ENCODE measurements around the gene PSMB8.
A peak's percentile ranks its signal among the peaks of the same experiment; 100 is the strongest.
"Not testable (repeated sequence)": the region's sequence is repeated elsewhere in the genome, so short reads cannot be mapped to it uniquely, and the experiment has no call there.

Gene PSMB8

DNA sequence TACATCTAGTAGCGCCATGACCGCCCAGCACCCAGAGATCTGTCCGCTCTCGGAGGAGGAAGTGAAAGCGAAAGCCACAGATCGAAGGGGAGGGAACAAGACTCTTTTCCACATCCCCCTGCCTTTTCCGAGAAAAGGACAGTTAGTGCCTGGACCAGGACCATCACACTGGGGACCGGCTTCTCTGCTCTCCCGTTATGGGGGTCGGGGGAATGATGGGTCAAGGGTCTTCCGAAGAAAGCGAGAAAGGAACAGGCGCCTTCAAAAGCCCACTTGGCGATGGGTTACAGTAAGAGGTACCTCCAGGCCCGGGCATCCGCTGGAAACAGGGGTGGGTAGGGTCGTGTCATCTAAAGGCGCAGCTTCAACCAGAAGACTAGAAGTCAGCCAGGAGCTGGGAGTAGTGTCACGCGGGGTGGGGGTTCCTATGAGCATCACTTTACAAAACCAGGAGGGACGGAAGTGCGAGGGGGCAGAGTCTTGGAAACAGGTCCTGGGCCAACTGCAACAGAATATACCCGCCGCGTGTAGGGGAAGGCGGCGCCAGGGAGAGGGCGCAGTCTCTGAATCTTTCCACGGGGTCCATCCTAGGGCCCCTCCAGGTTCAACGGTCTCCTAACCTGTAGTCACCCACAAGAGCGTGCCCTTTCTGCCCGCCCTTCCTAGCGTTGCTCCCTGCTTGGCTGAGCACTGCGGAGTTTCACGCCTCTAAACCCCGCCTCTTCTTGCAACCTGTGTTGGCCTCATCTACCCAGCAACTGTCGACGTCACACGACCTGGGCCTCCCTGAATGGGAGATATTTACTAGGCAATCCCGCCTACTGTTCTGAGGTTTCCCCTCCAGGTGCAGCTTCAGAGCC is at the start of gene PSMB8:
TSS of gene PSMB8 (minus strand) at position 69 of the 860 bp plus-strand sequence. CDS start at position 18, 51 bp downstream.
- peak; percentile 94 for DNase-seq

DNA sequence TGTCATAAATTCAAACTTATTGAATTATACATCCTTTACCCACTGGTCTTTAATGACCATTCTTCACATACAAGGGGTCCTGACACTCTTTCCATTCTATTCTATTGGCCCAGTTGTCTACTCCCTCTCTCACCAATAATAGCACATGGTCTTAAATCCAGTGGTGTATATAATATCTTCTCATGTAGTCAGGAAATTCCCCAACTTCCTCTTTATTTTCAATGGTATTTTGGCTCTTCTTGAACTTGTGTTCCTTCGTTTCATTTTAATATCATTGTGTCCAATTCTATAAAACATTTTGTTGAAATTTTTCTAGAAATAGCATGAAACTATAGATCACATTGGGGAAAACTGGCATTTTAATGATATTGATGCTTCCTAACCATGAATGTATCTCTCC is 47.0 kb upstream of the PSMB8 start:
- DNase-seq, result no peak

DNA sequence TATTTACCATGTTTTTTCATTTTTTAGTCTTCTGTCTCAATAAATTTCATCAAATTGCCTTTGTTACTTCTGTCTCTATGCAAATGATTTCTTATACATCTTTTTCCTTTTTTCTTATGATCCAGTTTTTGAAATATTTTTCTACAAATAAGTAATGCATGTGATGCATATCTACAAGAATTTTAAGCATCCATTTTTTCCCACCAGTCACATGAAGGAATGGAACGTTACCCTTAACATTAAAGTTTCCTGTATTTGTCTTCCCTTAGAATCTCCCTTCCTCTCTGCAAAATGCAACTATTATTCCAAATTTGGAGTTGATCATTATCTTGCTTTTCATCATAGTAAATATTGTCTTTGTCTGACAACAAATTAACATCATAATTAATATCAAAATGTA is 45.7 kb upstream of the PSMB8 start:
- DNase-seq, result no peak

DNA sequence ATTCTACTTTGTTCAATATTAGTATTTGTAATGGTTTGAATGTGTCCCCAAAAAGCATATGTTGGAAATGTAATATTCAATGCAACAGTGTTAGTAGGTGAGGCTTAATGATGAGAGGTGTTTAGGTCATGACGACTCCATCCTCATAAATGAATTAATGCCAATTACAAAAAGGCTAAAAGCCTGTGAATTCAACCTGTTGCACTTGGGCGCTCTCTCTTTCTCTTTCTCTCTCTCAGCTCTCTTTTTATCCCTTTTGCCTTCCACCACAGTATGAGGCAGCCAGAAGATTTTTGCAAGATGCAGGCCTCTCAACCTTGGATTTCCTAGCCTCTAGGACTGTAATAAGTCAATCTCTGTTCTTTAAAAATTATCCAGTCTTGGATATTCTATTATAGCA is 44.7 kb upstream of the PSMB8 start:
- no peak for DNase-seq

DNA sequence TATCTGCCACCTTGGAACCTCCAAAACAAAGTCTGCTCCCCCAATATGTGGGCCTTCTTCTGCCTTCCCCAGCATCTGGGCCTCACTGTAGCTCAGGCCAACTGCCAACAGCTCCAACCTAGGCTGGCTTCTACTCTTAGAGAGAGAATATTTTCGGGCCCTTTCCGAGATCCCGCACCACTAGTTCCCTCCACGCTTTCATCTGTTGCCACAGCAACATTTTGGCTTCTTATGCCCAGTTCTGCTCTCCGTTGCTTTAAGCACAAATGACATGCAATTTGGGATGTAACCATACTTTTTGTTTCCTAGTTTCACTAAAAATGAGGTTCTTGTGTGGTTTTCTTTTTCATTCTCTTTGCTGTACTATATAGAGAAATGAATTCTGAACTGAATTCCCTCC is 43.8 kb upstream of the PSMB8 start:
- DNase-seq, result no peak

DNA sequence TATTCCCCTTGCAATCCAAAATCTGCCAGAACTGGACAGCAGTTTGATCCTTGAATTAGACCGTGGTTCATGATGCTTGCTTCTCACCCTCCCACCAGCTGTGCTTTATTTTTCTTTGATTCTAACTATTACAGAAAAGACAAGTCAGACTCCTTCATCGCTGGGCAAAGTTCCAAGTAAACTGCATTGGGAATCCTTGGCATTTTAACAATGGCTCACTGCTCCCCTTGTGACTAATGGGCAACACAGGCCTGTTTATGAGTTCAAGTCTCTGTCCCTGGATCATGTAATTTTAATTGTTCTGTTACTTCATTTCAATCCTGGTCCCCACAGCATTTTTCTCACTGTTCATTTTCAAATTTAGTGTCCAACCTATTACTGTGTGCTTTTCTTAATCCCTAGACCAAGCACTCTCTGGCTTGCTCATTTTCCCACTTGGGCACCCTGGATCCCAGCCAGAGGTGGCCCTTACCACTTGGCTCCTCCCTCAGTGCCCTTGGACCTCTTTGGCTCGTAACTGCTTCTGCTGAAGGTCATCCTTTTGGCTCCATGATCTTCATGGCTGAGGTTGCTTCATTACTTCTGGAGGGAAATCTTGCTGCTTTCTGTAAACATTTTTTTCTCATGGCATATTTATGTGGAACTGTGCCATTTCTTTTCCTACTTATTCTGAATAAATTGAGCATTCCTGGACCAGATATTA is 43.0 kb upstream of the PSMB8 start:
- DNase-seq, result no peak

DNA sequence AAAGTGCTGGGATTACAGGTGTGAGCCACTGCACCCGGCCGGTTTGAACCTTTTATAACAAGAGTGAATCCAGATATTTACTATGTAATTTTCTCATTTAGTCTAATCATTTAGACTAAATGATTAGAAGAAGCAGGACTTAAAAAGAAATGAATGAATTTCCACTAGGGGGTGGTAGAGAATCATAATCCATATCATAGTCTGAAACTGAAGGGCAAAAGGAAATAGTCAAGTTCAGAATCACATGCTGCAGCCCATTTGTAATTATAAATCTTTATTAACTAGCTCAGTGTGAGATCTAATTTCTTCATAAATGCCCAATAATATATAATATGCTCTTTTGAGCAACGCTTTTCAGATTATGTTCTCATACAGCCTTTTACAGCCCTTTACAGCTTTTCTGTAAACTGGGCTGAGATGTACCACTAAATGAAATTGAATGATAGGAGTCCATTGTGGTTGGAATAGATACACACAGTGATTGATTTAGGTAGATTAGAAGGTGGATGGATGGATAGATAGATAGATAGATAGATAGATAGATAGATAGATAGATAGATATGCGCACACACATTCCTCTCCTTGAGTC is 41.9 kb upstream of the PSMB8 start:
- peak; percentile 75 for DNase-seq

DNA sequence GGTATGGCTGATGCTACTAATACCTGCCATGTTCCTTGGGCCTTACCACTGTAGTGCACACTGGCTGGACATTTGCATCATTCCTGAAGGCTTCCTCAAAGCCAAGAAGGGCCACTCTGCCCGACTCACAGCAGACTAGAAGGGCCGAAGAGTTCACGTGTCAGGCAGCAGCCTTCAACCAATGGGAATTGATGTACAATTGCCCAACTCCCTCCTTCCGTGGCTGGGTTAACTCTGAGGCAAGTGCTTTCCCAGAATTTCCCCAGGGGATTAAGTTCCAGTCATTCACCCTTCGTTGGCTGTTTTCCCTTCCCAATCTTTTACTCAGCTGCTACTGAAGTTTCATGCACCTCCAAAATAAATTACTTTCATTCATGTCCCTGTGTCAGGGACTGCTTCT is 39.9 kb upstream of the PSMB8 start:
- no peak for DNase-seq

DNA sequence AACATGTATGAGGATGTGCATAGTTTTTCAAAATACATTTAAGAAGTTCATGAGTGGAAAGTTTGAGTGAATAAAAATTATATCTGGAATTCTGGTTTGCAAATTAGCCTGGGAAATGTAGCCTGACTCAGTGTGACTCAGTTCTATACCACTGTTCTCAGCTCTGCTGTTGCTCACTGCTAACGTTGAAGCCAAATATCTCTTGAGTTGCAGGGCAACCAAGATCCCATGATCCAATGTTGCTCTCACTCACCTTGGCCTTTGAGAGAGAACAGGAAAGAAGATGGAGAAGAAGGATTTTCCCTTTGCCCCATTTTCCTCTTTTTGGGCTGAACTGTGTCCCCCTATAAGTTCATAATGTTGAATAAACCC is 39.0 kb upstream of the PSMB8 start:
- no peak for DNase-seq

DNA sequence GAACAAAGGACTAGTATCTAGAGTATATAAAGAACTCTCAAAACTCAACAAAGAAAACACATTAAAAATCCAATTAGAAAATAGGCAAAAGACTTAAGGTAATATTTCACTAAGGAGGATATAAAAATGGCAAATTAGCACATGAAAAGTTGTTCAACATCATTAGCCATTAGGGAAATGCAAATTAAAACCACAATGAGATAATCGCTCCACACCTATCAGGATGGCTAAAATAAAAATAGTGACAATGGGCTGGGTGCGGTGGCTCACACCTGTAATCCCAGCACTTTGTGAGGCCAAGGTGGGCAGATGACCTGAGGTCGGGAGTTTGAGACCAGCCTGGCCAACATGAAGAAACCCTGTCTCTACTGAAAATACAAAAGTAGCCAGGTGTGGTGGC is 37.1 kb upstream of the PSMB8 start:
- not testable (repeated sequence) for DNase-seq

DNA sequence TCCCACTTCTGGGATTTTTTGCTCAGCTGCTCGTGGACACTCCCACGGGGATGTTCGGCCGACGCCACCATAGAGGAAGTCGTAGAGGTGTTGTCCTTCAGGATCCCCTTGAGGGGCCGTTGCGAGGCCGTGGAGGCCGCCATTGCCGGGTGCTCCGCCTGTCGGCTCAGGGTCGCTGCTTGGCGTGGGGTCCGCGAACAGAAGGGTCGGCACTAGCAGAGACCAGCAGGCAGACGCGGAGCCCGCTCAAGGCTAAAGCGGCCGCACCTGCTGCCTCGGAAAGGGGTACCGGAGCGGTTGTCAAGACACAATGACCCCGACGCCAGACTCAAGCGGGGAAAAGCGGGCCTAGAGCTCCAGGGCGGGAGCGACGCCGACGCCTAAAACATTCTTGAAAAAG is 35.8 kb upstream of the PSMB8 start:
- DNase-seq, result no peak

DNA sequence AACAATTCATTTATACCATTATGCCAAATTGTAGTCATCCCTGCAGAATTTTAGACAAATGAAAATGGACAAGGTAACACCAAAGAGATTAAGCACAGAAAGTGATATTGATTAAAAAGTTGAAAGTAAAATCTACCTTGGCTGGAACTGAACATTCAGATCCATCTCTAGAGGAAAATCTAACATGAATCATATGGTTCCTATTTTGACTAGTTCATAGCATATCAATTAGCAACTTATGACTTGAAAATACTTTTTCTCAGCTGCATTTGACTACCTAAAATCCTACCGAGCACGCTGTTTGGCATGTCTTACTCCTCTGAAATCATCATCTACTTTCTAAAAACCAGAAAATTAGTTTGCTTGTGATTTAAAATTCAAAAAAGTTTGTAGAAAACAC is 32.8 kb upstream of the PSMB8 start:
- DNase-seq, result no peak

DNA sequence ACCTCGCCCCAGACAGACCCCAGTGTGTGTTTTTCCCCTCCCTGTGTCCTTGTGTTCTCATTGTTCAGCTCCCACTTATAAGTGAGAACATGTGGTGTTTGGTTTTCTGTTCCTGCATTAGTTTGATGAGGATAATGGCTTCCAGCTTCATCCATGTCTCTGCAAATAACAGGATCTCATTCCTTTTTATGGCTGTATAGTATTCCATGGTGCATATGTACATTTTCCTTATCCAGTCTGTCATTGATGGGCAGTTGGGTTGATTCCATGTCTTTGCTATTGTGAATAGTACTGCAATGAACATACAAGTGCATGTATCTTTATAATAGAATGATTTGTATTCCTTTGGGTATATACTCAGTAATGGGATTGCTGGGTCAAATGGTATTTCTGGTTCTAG is 30.1 kb upstream of the PSMB8 start:
- not testable (repeated sequence) for DNase-seq

DNA sequence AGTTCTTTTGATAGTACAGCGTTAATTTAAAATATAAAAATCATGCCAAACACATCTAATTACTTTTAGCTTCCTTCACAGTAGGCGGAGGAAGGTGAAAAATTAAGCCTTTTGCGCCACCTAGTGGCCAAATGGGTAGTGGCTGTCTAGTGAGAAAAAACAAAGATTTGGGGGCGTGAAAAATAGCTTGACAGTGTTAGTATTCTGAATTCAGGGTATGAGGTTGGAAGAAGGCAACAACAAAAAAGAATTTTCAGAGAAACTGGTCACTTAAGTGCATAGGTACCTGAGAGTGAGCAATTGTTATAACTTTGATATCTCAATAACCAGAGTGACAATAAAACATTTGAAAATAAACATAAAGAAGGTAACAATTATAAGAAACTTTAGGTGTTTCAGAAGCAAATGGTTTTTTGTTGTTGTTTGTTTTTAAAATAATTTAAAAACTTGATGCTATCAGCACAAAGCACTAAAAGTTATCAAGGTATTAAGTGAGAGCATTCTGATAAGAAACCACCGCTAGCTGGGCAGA is 24.5 kb upstream of the PSMB8 start:
- DNase-seq, result peak; percentile 50

DNA sequence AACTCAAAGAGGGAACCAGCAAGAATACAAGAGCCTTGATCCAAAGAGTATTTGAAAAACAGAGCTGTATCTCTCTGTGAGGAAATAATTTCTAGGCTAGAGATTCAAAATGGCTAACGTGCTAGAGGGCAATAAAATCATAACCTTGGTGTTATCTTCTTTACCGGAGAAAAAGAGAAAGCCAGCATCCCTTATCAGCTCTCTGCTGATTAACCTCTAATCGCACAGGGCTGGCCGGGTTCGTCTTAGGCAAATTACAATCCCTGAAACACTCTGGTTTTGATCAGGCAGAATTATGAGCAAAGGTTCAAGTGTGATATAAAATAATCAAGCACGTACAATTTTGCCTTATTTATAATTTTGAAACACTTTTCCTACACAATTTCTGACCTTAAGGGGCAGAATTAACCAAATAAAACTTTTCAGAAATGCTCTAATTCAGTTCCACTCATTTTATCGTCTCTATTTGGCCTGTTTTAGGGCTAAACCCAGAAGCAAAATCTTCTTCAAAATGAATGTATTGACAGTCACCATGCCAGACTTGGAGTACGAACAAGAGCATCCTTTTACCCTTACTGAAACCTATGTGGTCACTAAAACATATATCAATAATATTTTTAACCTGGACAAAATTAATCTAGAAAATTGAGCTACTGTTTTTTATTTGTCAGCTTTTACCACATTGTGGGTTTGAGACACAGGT is 23.9 kb upstream of the PSMB8 start:
- DNase-seq, result no peak

DNA sequence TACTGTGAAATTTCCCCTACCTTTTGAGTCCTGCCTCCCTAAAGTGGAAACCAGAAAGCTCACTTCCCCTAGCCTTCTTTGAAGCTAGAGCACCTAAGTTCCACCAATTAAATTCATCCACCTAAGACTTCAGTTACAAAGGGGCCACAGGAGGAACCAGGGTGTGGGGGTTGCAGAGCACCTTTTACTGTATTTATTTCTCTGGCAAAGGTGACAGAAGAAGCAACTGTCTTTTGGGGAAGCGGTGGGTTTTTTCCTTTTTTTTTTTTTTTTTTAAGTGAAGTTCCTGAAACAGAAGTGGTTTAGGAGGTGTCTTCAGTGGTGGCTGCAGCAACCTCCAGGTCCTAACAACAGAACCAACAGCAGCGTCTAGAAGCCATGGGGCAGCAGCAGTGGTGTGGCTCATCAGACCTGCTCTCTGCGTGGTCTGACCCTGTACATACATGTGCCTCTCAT is 23.2 kb upstream of the PSMB8 start:
- DNase-seq, result no peak

DNA sequence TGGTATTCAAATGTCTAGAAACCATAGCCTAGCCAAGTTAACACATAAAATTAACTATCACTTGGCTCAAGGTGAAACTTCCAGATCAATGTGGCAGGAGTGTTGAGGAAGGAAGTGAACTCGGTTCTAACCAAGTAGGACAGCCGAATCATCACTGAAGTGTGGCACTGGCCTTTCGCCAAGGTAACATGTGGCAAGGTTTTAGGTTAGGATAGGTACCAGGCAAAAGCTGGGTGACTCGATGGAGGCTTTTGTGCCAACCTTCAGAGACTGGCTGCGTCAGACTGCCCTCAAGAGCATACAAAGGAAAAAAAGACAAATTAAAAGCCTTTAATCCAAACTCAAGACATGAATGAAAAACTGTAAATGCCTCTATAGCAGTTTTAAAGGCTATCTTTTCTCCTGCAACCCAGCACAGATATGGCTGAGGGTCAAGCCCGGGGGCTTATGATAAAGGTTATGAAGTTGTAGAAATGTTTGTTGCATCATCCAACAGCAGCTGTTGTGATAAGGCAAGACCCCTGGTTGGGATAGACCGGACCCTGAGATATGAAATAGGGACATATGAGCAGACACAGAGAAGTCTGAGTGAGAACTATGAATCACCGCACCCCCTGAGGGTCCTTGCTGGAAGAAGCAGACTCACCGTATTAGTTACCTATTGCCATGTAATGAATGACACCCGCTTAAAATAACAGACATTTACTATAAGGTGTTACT is 22.0 kb upstream of the PSMB8 start:
- no peak for DNase-seq

DNA sequence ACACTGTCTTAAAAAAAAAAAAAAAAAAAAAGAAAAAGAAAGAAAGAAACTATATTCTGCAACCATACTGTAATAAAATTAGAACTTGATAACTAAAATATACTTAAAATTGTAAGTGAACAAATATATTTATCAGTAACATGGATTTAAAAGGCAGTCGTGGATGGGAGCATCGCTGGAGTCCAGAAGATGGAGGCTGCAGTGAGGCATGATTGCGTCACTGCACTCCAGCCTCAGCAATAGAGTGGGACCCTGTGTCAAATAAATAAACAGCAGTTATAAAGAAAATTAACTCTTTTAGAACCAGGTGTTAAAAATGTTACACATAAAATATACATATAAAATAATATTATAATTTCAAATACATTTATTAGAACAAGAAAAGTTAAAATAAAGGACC is 18.9 kb upstream of the PSMB8 start:
- no peak for DNase-seq

DNA sequence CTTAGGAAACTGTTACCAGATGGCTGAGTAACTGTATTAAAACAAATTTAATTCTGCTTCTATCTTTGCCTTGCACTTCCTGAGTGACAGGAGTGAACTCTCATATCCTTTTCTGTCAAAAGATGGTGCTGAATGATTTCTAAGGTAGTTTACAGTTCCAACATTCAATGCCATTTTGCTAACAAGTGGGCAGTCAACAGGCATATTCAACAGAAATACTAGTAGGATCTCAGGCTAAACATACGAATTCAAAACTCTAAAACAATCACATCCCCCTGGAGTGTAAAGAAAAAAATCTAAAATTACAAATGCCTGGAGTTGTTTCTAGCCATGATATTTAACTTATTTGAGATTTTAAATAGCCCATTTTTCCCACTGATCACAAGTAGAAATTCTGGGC is 16.8 kb upstream of the PSMB8 start:
- no peak for DNase-seq

DNA sequence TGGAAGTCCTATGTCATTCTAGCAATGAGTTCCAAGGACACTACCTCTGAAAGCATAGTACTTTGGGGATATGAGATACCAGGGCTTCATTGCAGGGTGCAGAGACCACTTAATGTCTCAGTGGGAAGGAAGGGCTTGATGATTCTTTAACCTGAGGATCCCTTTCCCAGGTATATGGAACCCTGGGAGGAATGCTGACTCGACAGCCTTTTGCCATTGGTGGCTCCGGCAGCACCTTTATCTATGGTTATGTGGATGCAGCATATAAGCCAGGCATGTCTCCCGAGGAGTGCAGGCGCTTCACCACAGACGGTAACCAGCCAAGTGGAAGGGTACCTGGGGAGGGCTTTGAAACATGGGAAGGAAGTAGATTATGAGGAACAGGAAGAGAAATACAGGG is 14.3 kb upstream of the PSMB8 start:
- no peak for DNase-seq

DNA sequence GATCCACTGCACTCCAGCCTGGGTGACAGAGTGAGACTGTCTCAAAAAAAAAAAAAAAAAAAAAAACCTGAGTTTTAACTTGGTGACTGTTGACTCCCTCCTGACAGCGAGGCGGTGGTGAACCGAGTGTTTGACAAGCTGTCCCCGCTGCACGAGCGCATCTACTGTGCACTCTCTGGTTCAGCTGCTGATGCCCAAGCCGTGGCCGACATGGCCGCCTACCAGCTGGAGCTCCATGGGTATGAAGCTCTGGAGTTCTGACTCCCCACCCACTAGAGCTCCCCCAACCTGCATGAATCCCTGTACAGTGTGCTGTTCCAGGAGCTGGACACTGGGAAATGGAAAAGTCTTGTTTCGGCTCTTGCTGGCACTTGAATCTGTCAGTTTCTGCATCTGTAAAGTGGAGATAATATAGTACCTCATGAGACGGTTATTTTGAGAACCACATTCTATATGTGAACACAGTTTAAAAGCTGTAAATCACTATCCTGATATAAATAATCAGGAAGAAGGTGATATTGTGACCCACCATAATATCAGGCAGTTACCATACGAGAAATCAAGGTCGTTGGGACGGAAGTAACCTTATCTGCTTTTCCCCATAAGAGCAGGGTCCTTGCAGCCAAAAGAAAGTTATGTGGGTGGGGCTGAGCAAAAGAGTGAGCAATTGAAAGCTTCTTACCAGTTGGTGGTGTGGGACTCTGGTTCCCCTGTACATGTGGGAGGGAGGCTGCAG is 13.5 kb upstream of the PSMB8 start:
- no peak for DNase-seq

Data from NCI-H2029 treated with DMSO at 0.1 percent for 48 hours (cell line).